ENCODE results near the gene FILIP1. TPM values are rescaled to one million over a fixed set of nuclear protein-coding genes. Genes with fewer than 3 reads are reported as not detected.

Gene FILIP1
- total and polyA plus RNA-seq, 12 donors: 16.8 to 269 (median 181) TPM

GRCh38 chr6:75268121-75268987, 225.2 kb downstream of the FILIP1 start:
- ATAC-seq (no peak), DNase-seq (no peak)
- H3K27ac ChIP-seq: peak overlapping the region in 3 of 10 donors; percentile 1 to 37 (median 21)
- intact Hi-C loops (cut with DNase I): loop anchor here in 8 of 10 donors (2.0 to 5.0 kb wide), 6 partner anchors 234 to 259 kb away; no protein-coding TSS in a partner anchor
- no peaks in the 10 kb centered on the region for H3K27me3 ChIP-seq
- H3K4me1 ChIP-seq: peaks cover 3 to 55% (median 31%) of the 10 kb centered on the region in 9 donors
- peaks cover 0 to 46% (median 13%) of the 10 kb centered on the region in 9 donors for H3K36me3 ChIP-seq
- H3K4me3 ChIP-seq: no peak overlapping the region
- peaks cover 0 to 4% (median 0%) of the 10 kb centered on the region in 11 donors for H3K9me3 ChIP-seq
- WGBS, 2 donors: 80 to 82% methylated on average over 5 of the region's 5 CpGs
- TF ChIP-seq CTCF (IDR thresholded peaks at IDR 0.05): no peak

- H3K36me3 ChIP-seq: peaks cover 0 to 48% (median 13%) of the 10 kb centered on the region in 9 donors
- ATAC-seq: peak in 6 of 8 donors; percentile 23 to 56 (median 44)
- peaks cover 3 to 46% (median 27%) of the 10 kb centered on the region in 9 donors for H3K4me1 ChIP-seq
- H3K27ac ChIP-seq: peak overlapping the region in 1 of 10 donors; percentile 37
- H3K9me3 ChIP-seq: peaks cover 0 to under 1% (median 0%) of the 10 kb centered on the region in 11 donors
- no peak overlapping the region for H3K4me3 ChIP-seq
- DNase-seq: no peak
- intact Hi-C loops (cut with DNase I): loop anchor here in 7 of 10 donors (2.0 to 5.0 kb wide), 7 partner anchors 235 to 260 kb away; no protein-coding TSS in a partner anchor
- 24 to 29% methylated on average over 4 of the region's 4 CpGs for WGBS, 2 donors
- no peak for TF ChIP-seq CTCF (IDR thresholded peaks at IDR 0.05)
- H3K27me3 ChIP-seq: no peaks in the 10 kb centered on the region
These were observed 226.1 kb downstream of the FILIP1 start for GRCh38 chr6:75267461-75267860.

- TF ChIP-seq CTCF (IDR thresholded peaks at IDR 0.05): peak; percentile 73 to 92 (median 84)
- DNase-seq: no peak
- 49 to 54% methylated on average over 2 of the region's 2 CpGs for WGBS, 2 donors
- no peaks in the 10 kb centered on the region for H3K9me3 ChIP-seq
- peaks cover 0 to 48% (median 13%) of the 10 kb centered on the region in 9 donors for H3K36me3 ChIP-seq
- H3K4me3 ChIP-seq: no peak overlapping the region
- no peak overlapping the region for H3K27ac ChIP-seq
- H3K4me1 ChIP-seq: peaks cover 3 to 39% (median 25%) of the 10 kb centered on the region in 9 donors
- no peaks in the 10 kb centered on the region for H3K27me3 ChIP-seq
- intact Hi-C loops (cut with DNase I): loop anchor here in 7 of 10 donors (1.0 to 5.0 kb wide), 8 partner anchors 235 to 260 kb away; no protein-coding TSS in a partner anchor
- peak in 7 of 8 donors; percentile 66 to 80 (median 70) for ATAC-seq
These were observed 226.8 kb downstream of the FILIP1 start for GRCh38 chr6:75266716-75267291.

GRCh38 chr6:75263401-75263750, 230.2 kb downstream of the FILIP1 start:
- H3K9me3 ChIP-seq: no peaks in the 10 kb centered on the region
- intact Hi-C loops (cut with DNase I): no loop called here
- ATAC-seq (no peak), DNase-seq (no peak)
- H3K4me3 ChIP-seq: no peak overlapping the region
- H3K4me1 ChIP-seq: peaks cover 3 to 26% (median 18%) of the 10 kb centered on the region in 9 donors
- H3K27ac ChIP-seq: no peak overlapping the region
- H3K36me3 ChIP-seq: peaks cover 0 to 82% (median 36%) of the 10 kb centered on the region in 9 donors
- H3K27me3 ChIP-seq: no peaks in the 10 kb centered on the region
- no peak for TF ChIP-seq CTCF (IDR thresholded peaks at IDR 0.05)

All from heart right ventricle (tissue), 16 donors.